HG03097 (cell line): Measurements from ENCODE around the gene NIT1.
A peak's percentile ranks its signal among the peaks of the same experiment; 100 is the strongest.

Experiments used
- ATAC-seq: cut with Tn5 transposase; IDR thresholded peaks from one replicate; pipeline ENCODE4 v1.9.1; 2021; ENCODE audit not compliant: unreplicated experiment, low FRiP score

The NIT1 gene

DNA sequence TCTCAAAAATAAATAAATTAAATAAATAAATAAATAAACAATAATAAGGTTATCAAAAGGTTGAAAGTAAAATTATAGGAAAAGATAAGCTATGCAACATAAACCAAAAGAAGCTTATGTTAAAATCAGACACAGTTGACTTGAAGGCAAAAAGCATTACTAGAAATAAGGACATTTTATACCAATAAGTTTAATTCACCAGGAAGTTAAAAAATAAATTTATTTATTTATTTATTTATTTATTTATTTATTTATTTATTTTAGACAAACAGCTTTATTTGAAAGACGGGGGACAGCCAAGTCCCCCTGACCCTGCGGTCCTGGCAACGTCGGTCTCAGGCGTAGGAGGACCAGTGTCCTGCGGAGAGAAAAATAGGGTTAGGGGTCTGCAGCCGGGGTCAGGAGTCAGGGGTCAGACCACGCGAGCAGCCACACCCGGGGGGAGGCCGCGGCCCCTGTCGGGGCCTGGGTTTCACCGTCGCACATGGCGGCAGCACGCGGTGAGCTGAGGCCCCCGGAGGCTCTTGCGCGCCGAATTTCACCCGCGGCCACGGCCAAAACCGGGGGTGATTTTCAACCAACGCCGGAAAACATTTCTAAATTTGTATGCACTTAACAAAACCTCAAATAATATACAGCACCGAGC is 23.0 kb downstream of the NIT1 start:
- no peak for ATAC-seq

DNA sequence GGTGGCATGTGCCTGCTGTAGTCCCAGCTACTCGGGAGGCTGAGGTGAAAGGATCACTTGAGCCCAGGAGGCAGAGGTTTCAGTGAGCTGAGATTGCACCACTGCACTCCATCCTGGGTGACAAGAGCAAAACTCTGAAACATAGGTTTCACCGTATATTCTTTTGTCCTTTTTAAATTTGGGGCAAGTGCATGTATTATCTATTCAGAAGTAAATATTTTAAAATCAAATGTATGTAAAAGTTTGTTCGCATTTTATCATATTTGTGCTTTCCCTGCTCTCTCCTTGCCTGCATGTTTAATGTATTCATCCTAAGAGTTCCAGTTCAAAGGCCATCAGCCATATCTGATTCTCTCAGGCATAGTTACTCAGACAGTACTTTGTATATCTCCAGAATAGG is 27.9 kb downstream of the NIT1 start:
- no peak for ATAC-seq

DNA sequence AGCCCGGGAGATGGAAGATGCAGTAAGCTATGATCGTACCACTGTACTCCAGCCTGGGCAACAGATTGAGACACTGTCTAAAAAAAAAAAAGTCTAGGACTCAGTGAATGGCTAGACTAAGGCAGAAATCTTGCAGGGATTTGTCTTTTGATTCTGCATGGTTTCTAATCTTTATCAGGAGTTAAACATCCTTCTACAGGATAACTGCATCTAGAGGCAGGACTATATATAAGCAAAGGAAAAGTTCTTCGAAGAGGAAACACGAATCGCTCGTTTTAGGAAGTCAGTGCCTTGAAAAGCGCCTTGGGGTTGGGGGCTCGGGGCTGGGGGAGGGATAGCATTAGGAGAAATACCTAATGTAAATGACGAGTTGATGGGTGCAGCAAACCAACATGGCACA is 35.3 kb downstream of the NIT1 start:
- ATAC-seq: no peak

DNA sequence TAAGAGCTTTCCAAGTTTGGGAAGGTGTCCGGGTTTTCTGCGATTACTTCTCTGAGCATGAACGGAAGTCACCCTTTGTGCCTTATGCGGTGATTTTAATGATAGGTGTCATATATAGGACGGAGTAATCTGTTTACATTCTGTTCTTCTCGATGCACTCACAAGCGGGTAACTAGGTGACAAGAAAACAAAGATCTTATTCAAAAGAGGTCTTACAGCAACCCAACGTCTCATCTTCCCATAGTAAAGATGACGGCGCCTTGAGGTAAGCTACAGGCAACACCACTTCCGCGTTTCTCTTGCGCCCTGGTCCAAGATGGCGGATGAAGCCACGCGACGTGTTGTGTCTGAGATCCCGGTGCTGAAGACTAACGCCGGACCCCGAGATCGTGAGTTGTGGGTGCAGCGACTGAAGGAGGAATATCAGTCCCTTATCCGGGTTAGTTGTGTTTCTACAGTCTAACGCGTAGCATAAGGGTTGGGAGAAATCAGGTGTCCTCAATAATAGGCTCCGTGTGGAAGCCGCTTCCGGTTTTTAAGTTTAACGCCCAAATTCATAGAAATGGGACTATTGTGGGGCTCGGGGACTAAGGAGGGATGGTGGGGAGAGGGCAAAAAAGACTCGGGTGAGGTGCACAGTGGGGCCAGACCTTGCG is 35.9 kb downstream of the NIT1 start, which contains the start of gene UFC1:
UFC1 (plus strand) TSS at position 297 of the 656 bp plus-strand sequence; CDS start at position 317, 20 bp downstream.
- ATAC-seq: peak; percentile 80

DNA sequence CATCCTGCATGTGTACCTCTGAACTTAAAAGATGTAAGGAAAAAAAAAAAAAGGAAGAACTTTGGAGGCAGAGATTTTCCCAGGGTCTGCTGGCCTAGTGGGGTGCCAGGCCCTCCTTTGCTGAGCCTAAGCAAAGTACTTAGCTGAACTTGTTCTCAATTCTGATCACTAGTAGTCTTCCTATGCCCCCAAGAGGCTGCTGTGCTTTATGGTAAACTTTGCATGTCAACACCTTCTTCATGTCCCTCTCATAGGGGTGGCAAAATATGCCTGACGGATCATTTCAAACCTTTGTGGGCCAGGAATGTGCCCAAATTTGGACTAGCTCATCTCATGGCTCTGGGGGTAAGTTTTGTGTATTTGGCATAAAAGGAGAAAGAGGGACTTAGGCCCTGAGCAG is 40.0 kb downstream of the NIT1 start:
- ATAC-seq: no peak

DNA sequence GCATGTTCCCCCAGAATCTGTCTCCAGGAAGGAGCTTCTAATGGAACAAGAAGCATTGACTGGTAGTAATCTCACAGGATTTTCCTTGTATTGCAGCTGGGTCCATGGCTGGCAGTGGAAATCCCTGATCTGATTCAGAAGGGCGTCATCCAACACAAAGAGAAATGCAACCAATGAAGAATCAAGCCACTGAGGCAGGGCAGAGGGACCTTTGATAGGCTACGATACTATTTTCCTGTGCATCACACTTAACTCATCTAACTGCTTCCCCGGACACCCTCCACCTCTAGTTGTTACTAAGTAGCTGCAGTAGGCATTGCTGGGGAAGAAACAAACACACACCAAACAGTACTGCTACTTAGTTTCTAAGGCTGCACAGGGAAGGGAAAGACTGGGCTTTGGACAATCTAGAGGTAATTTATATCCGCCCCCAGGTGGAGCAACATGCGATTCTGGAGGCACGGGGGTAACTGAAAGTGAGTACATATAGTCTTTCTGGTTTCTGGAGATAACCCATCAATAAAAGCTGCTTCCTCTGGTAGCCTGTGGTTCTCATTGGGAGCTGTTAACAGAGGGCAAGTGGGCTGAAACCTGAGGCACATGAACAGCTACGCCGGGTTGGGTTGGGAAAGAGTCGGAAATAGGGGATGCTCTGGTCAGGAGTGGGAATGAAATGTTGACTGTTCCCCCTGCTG is 40.6 kb downstream of the NIT1 start:
- ATAC-seq: no peak

DNA sequence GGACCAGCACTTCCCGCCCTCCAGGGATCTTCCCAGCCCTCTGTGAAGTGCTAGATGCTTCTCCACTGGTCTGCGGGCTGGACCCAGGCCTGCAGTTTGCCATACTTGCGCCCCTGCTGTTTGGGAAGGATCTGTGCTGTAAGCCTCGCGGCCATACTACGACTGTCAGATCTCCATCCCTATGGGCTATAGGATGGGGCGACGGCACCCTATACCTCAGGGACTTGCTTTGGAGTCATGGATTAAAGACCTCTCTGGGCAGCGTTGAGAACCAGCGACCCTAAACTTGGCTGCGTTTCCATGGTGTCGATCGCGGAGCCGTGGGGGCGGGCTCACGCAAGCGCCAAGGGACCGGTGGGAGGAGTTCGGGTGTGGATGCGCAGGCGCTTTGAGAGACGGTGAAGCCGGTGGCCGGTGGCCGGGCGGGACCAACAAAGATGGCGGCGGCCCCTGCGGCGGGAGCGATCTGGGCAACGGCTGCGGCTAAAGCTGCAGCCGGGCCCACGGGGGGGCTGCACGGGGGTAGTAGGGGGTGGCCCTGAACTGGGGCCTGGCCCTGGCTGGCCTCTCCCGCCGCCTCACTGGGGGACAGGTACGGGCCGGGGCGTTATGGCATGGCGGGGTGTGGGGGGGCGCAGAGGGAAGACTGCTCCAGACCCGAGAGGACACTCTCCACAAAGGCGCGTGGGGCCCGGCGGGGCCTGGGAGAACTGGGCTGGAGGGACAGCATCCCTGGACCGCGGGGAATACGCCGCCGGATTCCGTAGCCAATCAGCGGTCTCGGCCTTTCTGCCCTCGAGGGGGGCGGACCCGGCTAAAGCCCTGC is 41.4 kb downstream of the NIT1 start, which contains the start of gene USP21:
USP21 (plus strand) TSS at position 414 of the 826 bp plus-strand sequence. CDS start 1,141 bp downstream, outside the sequence.
- ATAC-seq: peak; percentile 67

DNA sequence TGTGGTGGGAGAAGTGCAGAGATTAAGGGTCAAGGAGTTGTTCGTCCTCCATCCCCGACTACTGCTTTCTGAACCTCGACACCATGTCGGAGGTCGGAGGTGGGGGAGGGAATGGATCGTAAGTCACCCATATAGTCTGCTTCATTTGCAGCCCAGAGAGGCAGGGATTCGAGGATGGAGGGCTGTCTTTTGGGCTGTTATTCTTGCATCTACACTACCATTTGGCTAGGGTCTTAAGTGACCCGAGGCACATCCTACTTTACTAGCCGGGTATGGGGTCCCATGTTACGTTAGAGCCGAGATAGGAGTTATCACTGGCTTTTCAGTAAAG is 42.0 kb downstream of the NIT1 start:
- ATAC-seq: no peak

DNA sequence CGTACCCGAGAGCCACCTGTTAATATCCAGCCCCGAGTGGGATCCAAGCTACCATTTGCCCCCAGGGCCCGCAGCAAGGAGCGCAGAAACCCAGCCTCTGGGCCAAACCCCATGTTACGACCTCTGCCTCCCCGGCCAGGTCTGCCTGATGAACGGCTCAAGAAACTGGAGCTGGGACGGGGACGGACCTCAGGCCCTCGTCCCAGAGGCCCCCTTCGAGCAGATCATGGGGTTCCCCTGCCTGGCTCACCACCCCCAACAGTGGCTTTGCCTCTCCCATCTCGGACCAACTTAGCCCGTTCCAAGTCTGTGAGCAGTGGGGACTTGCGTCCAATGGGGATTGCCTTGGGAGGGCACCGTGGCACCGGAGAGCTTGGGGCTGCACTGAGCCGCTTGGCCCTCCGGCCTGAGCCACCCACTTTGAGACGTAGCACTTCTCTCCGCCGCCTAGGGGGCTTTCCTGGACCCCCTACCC is 42.8 kb downstream of the NIT1 start:
- ATAC-seq: no peak

DNA sequence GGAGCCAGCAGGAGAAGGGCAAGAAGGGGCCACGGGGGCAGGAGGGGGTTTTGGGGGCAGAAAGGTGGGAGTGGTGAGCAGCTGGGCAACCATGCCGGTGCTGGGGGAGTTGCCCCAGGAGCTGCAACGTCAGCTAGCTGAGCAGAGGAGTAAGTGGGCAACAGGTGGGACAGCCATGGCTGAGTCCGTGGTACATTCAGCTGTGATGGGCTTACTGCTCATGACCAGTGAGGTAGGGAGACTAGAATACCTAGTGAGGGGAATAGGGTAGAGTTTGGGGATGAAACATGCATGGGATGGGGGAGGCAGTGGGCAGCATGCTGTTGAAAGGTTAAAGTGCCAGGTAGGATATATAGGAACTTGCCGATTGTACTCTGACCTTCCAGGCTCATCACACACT is 43.7 kb downstream of the NIT1 start:
- no peak for ATAC-seq

DNA sequence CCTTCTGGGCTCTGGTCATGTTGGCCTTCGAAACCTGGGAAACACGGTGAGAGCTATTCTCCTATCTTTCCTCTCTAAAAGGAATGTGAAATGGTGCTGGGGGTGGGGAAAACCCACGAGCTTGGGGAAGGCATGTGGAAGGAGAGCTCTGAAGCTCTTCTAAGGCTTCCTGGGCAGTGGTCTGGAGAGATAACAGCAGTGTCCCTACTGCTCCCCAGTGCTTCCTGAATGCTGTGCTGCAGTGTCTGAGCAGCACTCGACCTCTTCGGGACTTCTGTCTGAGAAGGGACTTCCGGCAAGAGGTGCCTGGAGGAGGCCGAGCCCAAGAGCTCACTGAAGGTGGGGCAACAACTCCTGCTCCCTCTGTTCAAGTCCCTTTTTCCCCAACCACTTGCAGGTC is 44.1 kb downstream of the NIT1 start:
- ATAC-seq: no peak

DNA sequence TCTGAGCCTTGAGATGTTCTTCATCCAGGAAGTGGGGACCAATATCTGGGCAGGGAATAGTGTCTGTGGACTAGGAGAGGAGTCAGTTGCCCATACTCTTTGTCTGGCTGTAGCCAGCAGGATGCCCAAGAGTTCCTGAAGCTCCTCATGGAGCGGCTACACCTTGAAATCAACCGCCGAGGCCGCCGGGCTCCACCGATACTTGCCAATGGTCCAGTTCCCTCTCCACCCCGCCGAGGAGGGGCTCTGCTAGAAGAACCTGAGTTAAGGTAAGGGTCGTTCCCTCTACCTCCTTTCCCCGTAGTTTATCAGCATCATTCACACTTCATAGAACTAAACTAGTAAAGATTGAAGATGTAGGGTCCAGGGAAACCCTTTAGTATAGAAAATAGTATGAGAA is 44.9 kb downstream of the NIT1 start:
- ATAC-seq: no peak

DNA sequence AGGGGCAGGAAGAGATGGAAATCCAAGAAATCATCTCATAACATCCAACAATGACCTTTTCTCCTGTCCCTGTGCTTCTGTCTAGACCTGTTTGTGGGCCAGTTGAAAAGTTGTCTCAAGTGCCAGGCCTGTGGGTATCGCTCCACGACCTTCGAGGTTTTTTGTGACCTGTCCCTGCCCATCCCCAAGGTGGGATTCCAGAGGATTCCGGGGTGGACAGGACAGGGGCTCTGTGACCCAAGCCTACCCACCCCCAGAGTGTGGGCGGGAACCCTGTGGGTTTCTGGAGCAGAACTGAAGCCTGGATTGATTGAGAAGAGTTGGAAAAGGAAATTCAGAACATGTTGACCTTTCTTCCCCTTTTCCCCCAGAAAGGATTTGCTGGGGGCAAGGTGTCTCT is 45.9 kb downstream of the NIT1 start:
- ATAC-seq: no peak

DNA sequence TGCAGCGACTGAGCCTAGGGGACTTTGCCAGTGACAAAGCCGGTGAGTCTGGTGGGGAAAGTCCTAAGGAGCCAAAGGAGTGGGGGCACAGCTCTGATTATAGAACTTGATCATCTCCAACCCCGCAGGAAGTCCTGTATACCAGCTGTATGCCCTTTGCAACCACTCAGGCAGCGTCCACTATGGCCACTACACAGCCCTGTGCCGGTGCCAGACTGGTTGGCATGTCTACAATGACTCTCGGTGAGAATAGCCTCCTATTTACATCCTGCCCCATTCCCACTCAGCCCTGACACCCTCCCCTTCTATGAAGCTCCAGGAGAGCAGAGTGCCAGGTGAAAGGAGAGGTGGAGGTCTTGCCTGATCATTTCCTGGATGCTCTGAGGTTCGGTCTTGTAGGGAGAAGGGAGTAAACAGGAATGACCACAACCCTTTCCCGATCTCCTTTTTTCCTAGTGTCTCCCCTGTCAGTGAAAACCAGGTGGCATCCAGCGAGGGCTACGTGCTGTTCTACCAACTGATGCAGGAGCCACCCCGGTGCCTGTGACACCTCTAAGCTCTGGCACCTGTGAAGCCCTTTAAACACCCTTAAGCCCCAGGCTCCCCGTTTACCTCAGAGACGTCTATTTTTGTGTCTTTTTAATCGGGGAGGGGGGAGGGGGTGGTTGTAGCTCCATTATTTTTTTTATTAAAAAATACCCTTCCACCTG is 47.2 kb downstream of the NIT1 start:
- no peak for ATAC-seq

DNA sequence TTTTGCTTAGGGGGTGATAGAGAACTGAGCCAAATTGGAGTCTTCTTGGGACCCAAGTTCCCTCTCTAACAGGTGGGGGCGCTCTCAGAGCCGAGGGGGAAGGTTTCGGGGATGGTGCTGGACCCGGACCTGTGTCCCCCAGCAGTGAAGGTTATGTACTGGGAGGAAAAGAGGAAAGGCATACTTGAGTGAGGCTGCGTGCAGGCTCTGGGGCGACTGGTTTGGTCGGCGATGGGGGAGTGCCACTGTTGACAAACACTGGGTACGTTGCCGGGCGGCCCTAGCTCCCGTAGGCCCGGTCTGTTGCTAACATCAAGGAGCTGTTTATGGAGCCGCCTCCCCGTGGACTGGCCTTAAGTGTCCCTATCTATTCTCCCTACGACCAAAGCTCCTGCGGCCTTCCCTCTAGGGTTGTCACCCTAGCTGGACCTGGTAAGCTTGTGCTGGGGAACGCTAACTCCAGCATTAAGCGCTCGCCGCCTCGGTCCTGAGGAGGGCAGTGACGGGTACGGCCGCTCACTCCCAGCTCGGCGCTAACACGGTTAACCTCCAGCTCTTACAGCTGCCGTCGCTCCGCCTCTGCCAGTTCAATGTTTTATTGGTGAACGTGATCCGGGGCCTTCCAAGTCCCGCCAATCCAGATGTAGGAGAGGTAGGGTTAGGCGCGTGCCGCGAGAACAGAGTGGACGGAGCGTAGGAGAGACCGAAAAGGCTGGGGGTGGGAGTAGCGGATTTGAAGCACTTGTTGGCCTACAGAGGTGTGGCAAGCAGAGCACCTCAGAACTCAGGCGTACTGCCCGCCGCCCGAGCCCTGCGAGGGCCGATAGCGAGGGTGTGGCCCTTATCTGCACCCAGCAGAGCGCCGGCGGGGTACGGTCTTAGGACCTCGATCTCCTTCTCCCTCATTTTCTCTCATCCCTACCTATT is 48.1 kb downstream of the NIT1 start, which contains the start of gene PPOX:
PPOX (plus strand) TSS at position 685 of the 927 bp plus-strand sequence. CDS start 422 bp downstream, outside the sequence.
- peak; percentile 85 for ATAC-seq

DNA sequence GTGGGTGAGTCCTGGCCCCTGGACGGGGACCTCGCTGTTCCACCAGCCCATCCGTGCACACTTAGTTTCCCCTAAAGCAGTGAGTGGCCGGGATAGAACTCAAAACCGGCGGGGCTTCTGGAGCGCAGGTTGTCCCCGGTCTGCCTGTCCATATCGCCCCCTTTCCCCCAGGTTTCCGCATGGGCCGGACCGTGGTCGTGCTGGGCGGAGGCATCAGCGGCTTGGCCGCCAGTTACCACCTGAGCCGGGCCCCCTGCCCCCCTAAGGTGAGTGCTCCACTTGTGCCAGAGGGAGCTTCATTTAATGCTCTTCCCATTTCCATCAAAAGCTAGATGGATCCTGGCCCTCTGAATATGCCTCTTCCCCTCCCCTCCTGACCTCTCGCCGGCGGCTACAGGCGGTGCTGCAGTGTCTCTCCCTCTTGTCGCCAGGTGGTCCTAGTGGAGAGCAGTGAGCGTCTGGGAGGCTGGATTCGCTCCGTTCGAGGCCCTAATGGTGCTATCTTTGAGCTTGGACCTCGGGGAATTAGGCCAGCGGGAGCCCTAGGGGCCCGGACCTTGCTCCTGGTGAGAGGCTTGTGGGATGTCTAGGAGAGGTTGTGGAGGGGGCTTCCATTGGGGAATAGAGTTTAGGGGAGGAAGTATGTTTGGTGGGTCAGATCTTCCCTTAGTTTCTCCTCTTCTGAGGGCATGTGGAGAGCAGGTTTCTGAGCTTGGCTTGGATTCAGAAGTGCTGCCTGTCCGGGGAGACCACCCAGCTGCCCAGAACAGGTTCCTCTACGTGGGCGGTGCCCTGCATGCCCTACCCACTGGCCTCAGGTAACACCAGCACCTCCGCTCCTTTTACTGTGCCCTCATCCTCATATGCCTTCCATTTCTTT is 49.0 kb downstream of the NIT1 start:
- ATAC-seq: no peak

DNA sequence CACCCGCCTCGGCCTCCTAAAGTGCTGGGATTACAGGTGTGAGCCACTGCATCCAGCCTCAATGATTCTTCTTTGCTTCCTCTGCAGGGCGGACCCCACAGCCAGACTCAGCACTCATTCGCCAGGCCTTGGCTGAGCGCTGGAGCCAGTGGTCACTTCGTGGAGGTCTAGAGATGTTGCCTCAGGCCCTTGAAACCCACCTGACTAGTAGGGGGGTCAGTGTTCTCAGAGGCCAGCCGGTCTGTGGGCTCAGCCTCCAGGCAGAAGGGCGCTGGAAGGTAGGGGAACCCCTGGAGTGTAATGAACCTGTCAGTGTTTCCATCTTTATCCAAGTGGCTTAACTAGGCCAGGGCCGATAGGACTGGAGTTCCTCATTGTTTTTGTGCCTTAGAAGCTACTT is 51.0 kb downstream of the NIT1 start:
- no peak for ATAC-seq
